Transverse colon (tissue), 4 donors: ENCODE measurements around the gene BLOC1S3.

ENCODE experiments used
- EP300 ChIP-seq: sonication (generic); formaldehyde crosslinking; IDR thresholded peaks from one replicate; pipeline ENCODE4 v1.6.1; 2017; ENCODE audit warnings: antibody characterized with exemption, low read depth
- POLR2A ChIP-seq: fragments of 450-650 bp; IDR thresholded peaks from one replicate; pipeline ENCODE4 v1.6.1; 2016; ENCODE audit warnings: antibody characterized with exemption, mild to moderate bottlenecking, moderate library complexity
- POLR2AphosphoS5 ChIP-seq, 3 donors: sonication (generic); formaldehyde crosslinking; IDR thresholded peaks; one replicate each; pipeline ENCODE4 v1.6.1; 2016; ENCODE audit warnings: antibody characterized with exemption in 3 of 3
- TF ChIP-seq, protein P1 (sequence below), 5 experiments: fragments of 200-600 bp in 3 of 5; fragments of 450-650 bp in 2 of 5; sonication (generic) in 3 of 5; IDR thresholded peaks; 1 replicate in 2 of 5; 2 replicates in 3 of 5; pipeline ENCODE4 v1.5.1; 2016 to 2017; ENCODE audit warnings: antibody characterized with exemption in 5 of 5, inconsistent platforms in 3 of 5, mild to moderate bottlenecking in 2 of 5, moderate library complexity in 1 of 5

GRCh38 chr19:45145270-45146189 lies 33.1 kb upstream of the BLOC1S3 start:
- no peak for TF ChIP-seq POLR2AphosphoS5 (IDR thresholded peaks at IDR 0.05)
- TF ChIP-seq, protein P1, sequence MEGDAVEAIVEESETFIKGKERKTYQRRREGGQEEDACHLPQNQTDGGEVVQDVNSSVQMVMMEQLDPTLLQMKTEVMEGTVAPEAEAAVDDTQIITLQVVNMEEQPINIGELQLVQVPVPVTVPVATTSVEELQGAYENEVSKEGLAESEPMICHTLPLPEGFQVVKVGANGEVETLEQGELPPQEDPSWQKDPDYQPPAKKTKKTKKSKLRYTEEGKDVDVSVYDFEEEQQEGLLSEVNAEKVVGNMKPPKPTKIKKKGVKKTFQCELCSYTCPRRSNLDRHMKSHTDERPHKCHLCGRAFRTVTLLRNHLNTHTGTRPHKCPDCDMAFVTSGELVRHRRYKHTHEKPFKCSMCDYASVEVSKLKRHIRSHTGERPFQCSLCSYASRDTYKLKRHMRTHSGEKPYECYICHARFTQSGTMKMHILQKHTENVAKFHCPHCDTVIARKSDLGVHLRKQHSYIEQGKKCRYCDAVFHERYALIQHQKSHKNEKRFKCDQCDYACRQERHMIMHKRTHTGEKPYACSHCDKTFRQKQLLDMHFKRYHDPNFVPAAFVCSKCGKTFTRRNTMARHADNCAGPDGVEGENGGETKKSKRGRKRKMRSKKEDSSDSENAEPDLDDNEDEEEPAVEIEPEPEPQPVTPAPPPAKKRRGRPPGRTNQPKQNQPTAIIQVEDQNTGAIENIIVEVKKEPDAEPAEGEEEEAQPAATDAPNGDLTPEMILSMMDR (IDR thresholded peaks at IDR 0.05), result no peak
- TF ChIP-seq EP300, result no peak
- no peak for TF ChIP-seq POLR2A
